Retinal pigment epithelial cell (primary cell): ENCODE data around the gene TIMP4.

Source experiments
- DNase-seq: peaks from one replicate; pipeline ENCODE4 v3.0.0-alpha.2; 2010; ENCODE audit warnings: low read depth
- H3K4me3 ChIP-seq: 2 replicates; pipeline ENCODE4 v1.5.1; 2011; ENCODE audit warnings: mild to moderate bottlenecking, low read length, control low read depth, moderate library complexity
- TF ChIP-seq, protein P1 (sequence below): conservative IDR thresholded peaks from 2 replicates; pipeline ENCODE4 v1.5.1; 2011; ENCODE audit warnings: low read depth, low read length, control low read depth, inconsistent platforms

The TIMP4 gene

DNA sequence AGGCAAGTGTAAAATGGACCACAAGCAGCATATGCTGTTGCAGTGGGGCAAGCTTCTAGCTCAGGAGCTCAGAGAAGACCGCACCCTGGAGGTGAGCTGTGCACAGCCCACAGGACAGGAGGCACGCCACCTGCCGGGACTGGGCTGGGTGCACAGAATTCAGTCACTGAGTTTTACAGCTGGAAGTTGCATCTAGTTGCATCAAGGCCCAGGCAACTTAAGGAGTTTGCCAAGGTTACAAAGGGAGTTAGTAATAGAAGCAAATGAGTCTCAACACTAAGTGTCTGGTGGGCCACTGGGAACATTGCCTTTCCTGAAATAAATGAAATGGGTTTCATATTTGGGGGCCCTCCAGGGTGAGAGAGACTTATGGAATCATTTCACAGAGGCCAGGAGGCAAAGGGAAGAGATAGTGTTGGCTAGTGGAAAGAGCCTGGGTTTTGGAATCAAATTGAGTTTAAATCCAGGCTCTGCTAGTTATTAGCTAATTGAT, 36.0 kb upstream of the TIMP4 start:
- DNase-seq, result no peak
- H3K4me3 ChIP-seq, result no peak overlapping the region
- TF ChIP-seq, protein P1, sequence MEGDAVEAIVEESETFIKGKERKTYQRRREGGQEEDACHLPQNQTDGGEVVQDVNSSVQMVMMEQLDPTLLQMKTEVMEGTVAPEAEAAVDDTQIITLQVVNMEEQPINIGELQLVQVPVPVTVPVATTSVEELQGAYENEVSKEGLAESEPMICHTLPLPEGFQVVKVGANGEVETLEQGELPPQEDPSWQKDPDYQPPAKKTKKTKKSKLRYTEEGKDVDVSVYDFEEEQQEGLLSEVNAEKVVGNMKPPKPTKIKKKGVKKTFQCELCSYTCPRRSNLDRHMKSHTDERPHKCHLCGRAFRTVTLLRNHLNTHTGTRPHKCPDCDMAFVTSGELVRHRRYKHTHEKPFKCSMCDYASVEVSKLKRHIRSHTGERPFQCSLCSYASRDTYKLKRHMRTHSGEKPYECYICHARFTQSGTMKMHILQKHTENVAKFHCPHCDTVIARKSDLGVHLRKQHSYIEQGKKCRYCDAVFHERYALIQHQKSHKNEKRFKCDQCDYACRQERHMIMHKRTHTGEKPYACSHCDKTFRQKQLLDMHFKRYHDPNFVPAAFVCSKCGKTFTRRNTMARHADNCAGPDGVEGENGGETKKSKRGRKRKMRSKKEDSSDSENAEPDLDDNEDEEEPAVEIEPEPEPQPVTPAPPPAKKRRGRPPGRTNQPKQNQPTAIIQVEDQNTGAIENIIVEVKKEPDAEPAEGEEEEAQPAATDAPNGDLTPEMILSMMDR, result peak; percentile 46

DNA sequence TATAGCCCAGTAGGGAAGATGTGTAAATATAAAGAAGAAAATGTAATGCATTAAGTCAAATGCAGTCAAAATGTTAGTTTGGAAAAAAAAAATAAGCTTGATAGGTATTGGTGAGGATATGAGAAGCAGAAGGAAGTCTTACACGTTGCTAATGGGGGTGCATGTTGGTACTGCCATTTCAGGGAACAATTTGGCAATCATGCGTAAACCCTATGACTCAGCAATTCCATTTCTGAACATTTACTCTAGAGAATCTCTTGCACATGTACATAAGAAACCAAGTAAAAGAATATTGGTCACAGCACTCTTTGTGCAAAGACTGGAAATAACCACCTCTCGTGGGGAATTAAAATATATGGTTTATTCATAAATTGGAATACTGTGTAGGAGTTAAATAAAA, 35.5 kb upstream of the TIMP4 start:
- TF ChIP-seq, protein P1, result no peak
- no peak overlapping the region for H3K4me3 ChIP-seq
- peak; percentile 89 for DNase-seq

DNA sequence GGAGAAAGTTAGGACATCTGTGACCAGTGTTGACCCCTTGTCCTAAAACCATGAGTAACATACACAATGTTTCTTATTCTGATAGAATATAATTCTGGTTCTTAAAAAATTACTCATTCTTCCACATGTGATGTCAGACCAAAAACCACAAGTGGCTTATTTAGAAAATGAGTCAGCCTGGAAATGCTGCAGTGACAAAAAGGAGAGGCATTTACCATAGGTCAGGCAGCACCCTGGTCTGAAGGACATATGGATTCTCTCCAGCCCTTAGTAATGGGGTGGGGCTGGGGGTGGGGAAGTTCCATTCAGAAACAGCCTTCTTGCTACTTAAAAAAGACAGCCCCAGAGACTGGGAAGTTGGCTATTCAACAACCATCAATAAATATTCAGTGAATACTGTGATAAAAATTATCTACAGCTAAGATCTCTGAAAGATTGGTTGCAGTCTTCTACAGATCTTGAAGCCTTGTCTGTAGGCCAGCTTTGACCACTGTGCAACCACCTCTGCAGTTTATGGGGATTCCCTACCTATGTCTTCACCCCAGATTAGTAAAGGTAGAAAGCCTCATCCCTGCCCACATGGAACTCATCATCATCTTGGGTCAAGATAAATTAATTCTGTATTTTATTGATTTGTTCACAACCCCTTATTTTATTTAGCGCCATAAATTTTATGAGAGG, 34.9 kb upstream of the TIMP4 start:
- H3K4me3 ChIP-seq, result no peak overlapping the region
- TF ChIP-seq, protein P1, result no peak
- peak; percentile 97 for DNase-seq

DNA sequence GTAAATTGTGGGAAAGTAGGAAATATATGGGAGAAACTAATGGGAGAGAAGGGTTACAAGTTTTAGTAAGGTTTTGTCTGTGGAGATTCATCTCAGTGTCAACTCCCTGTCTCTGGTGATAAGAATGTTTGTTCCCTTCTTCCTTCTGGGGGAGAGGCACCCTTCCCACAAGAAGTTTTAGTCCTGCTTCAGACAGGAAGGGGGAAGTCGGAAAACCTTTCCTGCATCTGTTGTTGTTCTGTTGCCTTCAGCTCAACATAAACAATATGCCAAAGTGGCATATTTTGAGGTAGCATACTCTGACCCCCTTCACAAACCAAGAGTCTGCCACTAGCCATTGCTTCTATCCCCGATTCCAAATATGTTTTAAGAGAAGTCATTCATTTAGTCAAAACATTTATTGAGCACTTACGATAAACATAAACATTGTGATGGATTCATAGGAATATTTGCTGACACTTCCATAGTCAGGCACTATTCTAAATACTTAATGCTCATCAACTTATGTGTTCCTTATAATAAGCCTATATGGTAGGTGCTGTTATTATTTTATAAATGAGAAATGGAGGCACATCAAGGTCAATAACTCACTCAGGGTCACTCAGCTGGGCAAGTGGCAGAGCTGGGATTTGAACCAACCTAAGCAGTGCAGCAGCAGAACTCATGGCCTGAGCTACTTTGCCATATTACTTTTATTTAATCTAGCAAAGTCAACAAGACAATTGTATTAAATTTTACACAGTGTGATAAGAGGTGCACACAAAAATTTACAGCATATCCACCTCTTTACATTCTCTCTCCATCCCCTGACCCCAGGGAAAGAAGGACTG, 34.2 kb upstream of the TIMP4 start:
- TF ChIP-seq, protein P1, result no peak
- DNase-seq, result no peak
- no peak overlapping the region for H3K4me3 ChIP-seq

DNA sequence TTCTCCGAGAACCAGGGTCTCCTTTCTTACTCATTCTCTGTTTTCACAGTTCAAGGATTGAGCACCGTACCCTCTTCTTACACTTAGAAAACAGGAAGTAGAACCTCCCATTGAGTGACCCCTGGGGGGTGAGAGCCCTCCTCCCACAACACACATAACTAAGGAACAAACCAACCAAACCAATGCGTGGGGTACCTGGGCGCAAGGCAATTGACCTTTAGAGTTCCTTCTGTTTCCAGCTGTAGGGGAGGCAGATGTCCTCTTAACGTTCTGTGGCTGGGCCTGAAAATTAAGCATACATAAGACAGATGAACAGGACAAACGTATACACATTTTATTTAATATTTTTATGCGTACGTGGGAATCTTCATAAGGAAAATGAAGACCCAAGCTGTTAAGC, 33.5 kb upstream of the TIMP4 start:
- TF ChIP-seq, protein P1, result no peak
- DNase-seq, result no peak
- H3K4me3 ChIP-seq, result no peak overlapping the region

DNA sequence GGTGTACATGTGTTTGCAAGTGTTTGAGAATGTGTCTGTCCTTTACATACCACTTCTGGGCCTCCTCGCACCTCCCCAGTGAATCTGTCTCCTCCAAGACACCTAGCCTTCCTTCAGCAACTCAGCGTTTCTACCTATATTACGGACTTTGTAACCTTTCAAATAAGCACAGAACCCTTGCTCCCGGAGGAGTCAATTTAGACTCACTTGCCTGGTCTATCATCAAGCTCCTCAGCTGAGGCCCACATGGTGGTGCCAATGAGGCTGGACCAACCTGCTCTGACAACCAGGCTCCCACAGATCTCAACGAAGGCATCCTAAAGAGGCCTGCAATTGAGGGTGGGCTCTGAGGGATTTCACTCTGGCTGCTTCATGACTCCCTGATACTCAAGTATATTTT, 32.8 kb upstream of the TIMP4 start:
- no peak overlapping the region for H3K4me3 ChIP-seq
- TF ChIP-seq, protein P1, result no peak
- no peak for DNase-seq

DNA sequence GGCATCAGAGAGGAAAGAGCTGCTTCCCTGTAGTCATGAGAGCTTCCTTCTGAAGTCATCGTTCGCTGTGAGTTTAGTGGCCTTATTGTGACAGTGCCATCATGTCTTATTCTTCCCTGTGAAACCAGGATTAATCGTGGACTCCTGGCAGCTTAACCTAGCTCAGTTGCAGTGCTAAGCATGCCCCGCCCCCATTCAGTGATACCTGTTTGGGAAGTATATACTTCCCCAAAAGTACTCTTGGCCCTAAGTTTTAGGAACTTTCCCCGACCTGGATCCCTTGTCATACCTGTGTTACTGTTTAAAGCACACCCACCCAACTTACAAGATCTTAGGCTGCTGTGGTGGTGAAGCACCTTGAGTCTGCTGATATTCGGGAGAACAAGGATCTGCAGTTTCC, 32.1 kb upstream of the TIMP4 start:
- no peak for DNase-seq
- TF ChIP-seq, protein P1, result no peak
- H3K4me3 ChIP-seq, result no peak overlapping the region
